ENCODE measurements around the gene PROC.
"Not testable (repeated sequence)": the region's sequence is repeated elsewhere in the genome, so short reads cannot be mapped to it uniquely, and the experiment has no call there.

- not testable (repeated sequence) for TF ChIP-seq CTCF (conservative IDR thresholded peaks at IDR 0.05); ZFX (IDR thresholded peaks at IDR 0.05)
These were observed 34.2 kb downstream of the PROC start for GRCh38 chr2:127452423-127452822.
